HepG2 (cell line): Measurements from ENCODE around the gene RSPH9. TPM values are rescaled to one million over a fixed set of nuclear protein-coding genes. Genes with fewer than 3 reads are reported as not detected.

Experiments used
- ARHGAP35 ChIP-seq: sonication (generic); formaldehyde crosslinking; IDR thresholded peaks from 2 replicates; pipeline ENCODE4 v1.9.0; 2022; ENCODE audit warnings: mild to moderate bottlenecking, inconsistent platforms, moderate library complexity, missing genetic modification reagents, borderline replicate concordance
- ASH2L ChIP-seq: fragments of 300-600, 200-600 bp; sonication (generic); IDR thresholded peaks from 2 replicates; pipeline ENCODE4 v1.7.0; 2017; ENCODE audit warnings: low read depth, mild to moderate bottlenecking, moderate library complexity, mixed read lengths, low read length; ENCODE audit not compliant: insufficient read length
- CEBPZ ChIP-seq: IDR thresholded peaks from 2 replicates; pipeline ENCODE4 v1.6.1; 2012; ENCODE audit warnings: low read length, improper control_type of control experiment
- HMG20B ChIP-seq: conservative IDR thresholded peaks from 2 replicates; pipeline ENCODE4 v1.6.1; 2016; ENCODE audit warnings: missing genetic modification reagents, missing compliant biosample characterization
- MBD4 ChIP-seq: IDR thresholded peaks from 2 replicates; pipeline ENCODE4 v1.6.1; 2012; ENCODE audit warnings: low read length, inconsistent platforms, borderline replicate concordance
- SYNCRIP ChIP-seq: fragments of 200-400 bp; formaldehyde crosslinking; IDR thresholded peaks from 2 replicates; pipeline ENCODE4 v1.6.1; 2018; ENCODE audit warnings: mild to moderate bottlenecking, low read depth, low read length; ENCODE audit not compliant: insufficient read depth
- TFDP2 ChIP-seq: sonication (generic); formaldehyde crosslinking; IDR thresholded peaks from 2 replicates; pipeline ENCODE4 v1.4.0; 2020; ENCODE audit warnings: missing genetic modification reagents
- ZKSCAN1 ChIP-seq: fragments of 150-350 bp; IDR thresholded peaks from 2 replicates; pipeline ENCODE4 v1.6.1; 2014; ENCODE audit warnings: low read length
- ZNF3 ChIP-seq: IDR thresholded peaks from 2 replicates; pipeline ENCODE4 v1.7.0; 2017; ENCODE audit warnings: inconsistent platforms
- ZNF441 ChIP-seq: sonication (generic); formaldehyde crosslinking; IDR thresholded peaks from 2 replicates; pipeline ENCODE4 v1.7.0; 2021; ENCODE audit warnings: missing genetic modification reagents, borderline replicate concordance
- ZNF776 ChIP-seq: sonication (generic); formaldehyde crosslinking; IDR thresholded peaks from 2 replicates; pipeline ENCODE4 v1.4.0; 2020; ENCODE audit warnings: mild to moderate bottlenecking, missing genetic modification reagents
- ZNF800 ChIP-seq: sonication (generic); formaldehyde crosslinking; IDR thresholded peaks from 2 replicates; pipeline ENCODE4 v1.4.0; 2020; ENCODE audit warnings: missing genetic modification reagents
- polyA plus RNA-seq, 8 experiments: library from polyadenylated mRNA; depleted of rRNA in 3 of 8; stranded (reverse) in 7 of 8; unstranded in 1 of 8; fragments of >200 nt; fragmentation: Illumina TruSeq in 4 of 8; extraction: Trizol in 4 of 8; gene quantifications; 2 replicates each; pipeline versions ENCODE4 v1.2.1 to v1.2.3, GENCODE V29; 2011 to 2016; ENCODE audit warnings: low read depth in 4 of 8, missing spikeins in 1 of 8, mixed read lengths in 1 of 8; ENCODE audit not compliant: insufficient read depth in 1 of 8
- total RNA-seq, 5 experiments: library from RNA; depleted of rRNA; stranded (reverse); fragments of >200 nt; fragmentation: Illumina TruSeq; extraction: Trizol; gene quantifications; 2 replicates each; pipeline ENCODE4 v1.2.3, GENCODE V29; 2016; ENCODE audit warnings: low read depth in 1 of 5
- TF ChIP-seq, protein P1 (sequence below): sonication (generic); formaldehyde crosslinking; IDR thresholded peaks from 2 replicates; pipeline ENCODE4 v1.4.0; 2020; ENCODE audit warnings: missing genetic modification reagents
- TF ChIP-seq, protein P2 (sequence below): sonication (generic); formaldehyde crosslinking; IDR thresholded peaks from 2 replicates; pipeline ENCODE4 v1.5.0; 2020; ENCODE audit warnings: missing genetic modification reagents
- TF ChIP-seq, protein P3 (sequence below): sonication (generic); formaldehyde crosslinking; IDR thresholded peaks from 2 replicates; pipeline ENCODE4 v1.4.0; 2020; ENCODE audit warnings: missing genetic modification reagents

RSPH9 gene
- total and polyA plus RNA-seq, 2 of the 13 experiments (the other 11 are each of a cell fraction or from before 2014, with no cell fraction given): 0.04 TPM; not detected in 1

DNA sequence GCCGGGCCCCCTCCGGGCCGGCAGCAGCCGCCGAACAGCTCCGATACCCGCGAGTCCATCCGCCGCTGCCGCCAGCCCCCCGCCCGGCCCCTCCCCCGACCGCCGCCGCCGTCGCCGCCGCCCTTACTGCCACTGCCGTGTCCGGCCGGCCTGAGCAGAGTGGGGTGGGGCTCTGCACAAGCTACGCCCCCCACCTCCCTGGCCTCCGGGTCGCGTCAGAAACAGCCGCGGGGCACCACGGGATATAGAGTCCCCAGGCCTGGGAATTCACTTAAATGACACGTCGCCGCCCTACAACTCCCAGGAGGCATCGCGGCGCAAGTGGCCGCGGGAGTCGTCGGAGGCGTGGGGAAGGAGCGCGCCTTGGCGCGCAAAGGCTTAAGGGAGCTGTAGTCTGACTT is 15.7 kb upstream of the RSPH9 start, which contains the start of gene GTPBP2 (continued):
- no peak for TF ChIP-seq ZNF776 (CRISPR knock-in tag)
- TF ChIP-seq SYNCRIP: no peak
- no peak for TF ChIP-seq HMG20B (CRISPR knock-in tag)
- no peak for TF ChIP-seq ZNF800 (CRISPR knock-in tag)
- TF ChIP-seq, protein P1, sequence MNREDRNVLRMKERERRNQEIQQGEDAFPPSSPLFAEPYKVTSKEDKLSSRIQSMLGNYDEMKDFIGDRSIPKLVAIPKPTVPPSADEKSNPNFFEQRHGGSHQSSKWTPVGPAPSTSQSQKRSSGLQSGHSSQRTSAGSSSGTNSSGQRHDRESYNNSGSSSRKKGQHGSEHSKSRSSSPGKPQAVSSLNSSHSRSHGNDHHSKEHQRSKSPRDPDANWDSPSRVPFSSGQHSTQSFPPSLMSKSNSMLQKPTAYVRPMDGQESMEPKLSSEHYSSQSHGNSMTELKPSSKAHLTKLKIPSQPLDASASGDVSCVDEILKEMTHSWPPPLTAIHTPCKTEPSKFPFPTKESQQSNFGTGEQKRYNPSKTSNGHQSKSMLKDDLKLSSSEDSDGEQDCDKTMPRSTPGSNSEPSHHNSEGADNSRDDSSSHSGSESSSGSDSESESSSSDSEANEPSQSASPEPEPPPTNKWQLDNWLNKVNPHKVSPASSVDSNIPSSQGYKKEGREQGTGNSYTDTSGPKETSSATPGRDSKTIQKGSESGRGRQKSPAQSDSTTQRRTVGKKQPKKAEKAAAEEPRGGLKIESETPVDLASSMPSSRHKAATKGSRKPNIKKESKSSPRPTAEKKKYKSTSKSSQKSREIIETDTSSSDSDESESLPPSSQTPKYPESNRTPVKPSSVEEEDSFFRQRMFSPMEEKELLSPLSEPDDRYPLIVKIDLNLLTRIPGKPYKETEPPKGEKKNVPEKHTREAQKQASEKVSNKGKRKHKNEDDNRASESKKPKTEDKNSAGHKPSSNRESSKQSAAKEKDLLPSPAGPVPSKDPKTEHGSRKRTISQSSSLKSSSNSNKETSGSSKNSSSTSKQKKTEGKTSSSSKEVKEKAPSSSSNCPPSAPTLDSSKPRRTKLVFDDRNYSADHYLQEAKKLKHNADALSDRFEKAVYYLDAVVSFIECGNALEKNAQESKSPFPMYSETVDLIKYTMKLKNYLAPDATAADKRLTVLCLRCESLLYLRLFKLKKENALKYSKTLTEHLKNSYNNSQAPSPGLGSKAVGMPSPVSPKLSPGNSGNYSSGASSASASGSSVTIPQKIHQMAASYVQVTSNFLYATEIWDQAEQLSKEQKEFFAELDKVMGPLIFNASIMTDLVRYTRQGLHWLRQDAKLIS: no peak
- peak; percentile 97 for TF ChIP-seq TFDP2 (CRISPR knock-in tag)
- TF ChIP-seq, protein P2, sequence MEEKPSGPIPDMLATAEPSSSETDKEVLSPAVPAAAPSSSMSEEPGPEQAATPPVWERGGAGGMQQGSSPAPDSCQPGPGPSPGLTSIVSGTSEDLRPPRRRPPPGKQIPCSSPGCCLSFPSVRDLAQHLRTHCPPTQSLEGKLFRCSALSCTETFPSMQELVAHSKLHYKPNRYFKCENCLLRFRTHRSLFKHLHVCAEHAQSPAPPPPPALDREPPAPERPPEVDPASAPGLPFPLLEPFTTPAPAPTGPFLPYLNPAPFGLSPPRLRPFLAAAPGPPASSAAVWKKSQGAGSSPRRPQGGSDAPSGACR (CRISPR knock-in tag): no peak
- TF ChIP-seq ARHGAP35 (CRISPR knock-in tag): 0 out of 2 replicates have a peak, but pooled peaks have one; percentile 30
- TF ChIP-seq CEBPZ: no peak
- TF ChIP-seq, protein P3, sequence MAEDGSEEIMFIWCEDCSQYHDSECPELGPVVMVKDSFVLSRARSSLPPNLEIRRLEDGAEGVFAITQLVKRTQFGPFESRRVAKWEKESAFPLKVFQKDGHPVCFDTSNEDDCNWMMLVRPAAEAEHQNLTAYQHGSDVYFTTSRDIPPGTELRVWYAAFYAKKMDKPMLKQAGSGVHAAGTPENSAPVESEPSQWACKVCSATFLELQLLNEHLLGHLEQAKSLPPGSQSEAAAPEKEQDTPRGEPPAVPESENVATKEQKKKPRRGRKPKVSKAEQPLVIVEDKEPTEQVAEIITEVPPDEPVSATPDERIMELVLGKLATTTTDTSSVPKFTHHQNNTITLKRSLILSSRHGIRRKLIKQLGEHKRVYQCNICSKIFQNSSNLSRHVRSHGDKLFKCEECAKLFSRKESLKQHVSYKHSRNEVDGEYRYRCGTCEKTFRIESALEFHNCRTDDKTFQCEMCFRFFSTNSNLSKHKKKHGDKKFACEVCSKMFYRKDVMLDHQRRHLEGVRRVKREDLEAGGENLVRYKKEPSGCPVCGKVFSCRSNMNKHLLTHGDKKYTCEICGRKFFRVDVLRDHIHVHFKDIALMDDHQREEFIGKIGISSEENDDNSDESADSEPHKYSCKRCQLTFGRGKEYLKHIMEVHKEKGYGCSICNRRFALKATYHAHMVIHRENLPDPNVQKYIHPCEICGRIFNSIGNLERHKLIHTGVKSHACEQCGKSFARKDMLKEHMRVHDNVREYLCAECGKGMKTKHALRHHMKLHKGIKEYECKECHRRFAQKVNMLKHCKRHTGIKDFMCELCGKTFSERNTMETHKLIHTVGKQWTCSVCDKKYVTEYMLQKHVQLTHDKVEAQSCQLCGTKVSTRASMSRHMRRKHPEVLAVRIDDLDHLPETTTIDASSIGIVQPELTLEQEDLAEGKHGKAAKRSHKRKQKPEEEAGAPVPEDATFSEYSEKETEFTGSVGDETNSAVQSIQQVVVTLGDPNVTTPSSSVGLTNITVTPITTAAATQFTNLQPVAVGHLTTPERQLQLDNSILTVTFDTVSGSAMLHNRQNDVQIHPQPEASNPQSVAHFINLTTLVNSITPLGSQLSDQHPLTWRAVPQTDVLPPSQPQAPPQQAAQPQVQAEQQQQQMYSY (CRISPR knock-in tag): no peak
- TF ChIP-seq ASH2L: no peak
- no peak for TF ChIP-seq ZNF3 (CRISPR knock-in tag)
- TF ChIP-seq MBD4: no peak
- no peak for TF ChIP-seq ZNF441
- no peak for TF ChIP-seq ZKSCAN1
